ENCODE data around the gene ZNF776.
"Not testable (repeated sequence)": the region's sequence is repeated elsewhere in the genome, so short reads cannot be mapped to it uniquely, and the experiment has no call there.

Gene ZNF776

GRCh38 chr19:57778336-57778735 lies 31.7 kb downstream of the ZNF776 start:
- no peak for DNase-seq (ENCODE audit: low read depth in 2 of 2)

GRCh38 chr19:57779220-57779845 lies 32.7 kb downstream of the ZNF776 start:
- DNase-seq (ENCODE audit: low read depth in 2 of 2), result no peak

- DNase-seq (ENCODE audit: low read depth in 2 of 2), result no peak
These were observed 39.7 kb downstream of the ZNF776 start for GRCh38 chr19:57786286-57786685.

GRCh38 chr19:57786906-57787305 lies 40.3 kb downstream of the ZNF776 start:
- DNase-seq (ENCODE audit: low read depth in 2 of 2), result no peak

GRCh38 chr19:57788114-57788692 lies 41.6 kb downstream of the ZNF776 start:
- DNase-seq (ENCODE audit: low read depth in 2 of 2), result no peak

GRCh38 chr19:57789288-57789687 lies 42.7 kb downstream of the ZNF776 start:
- DNase-seq (ENCODE audit: low read depth in 2 of 2), result no peak

- not testable (repeated sequence) for DNase-seq (ENCODE audit: low read depth in 2 of 2)
These were observed 50.0 kb downstream of the ZNF776 start for GRCh38 chr19:57796580-57796979.

- no peak for DNase-seq (ENCODE audit: low read depth in 2 of 2)
These were observed 54.1 kb downstream of the ZNF776 start for GRCh38 chr19:57800696-57801095.

- DNase-seq (ENCODE audit: low read depth in 2 of 2), result no peak
These were observed 55.7 kb downstream of the ZNF776 start for GRCh38 chr19:57802269-57802668.

GRCh38 chr19:57803265-57803593 lies 56.6 kb downstream of the ZNF776 start:
- DNase-seq (ENCODE audit: low read depth in 2 of 2), result no peak

GRCh38 chr19:57803594-57804325 lies 57.1 kb downstream of the ZNF776 start:
- no peak for DNase-seq (ENCODE audit: low read depth in 2 of 2)

GRCh38 chr19:57807541-57807940 lies 60.9 kb downstream of the ZNF776 start:
- no peak for DNase-seq (ENCODE audit: low read depth in 2 of 2)

All from stimulated activated CD8-positive, alpha-beta memory T cell treated with anti-CD3 and anti-CD28 coated beads, Interleukin-2, amount 100 ng/mL, for 1 hour (primary cell).